Activated CD8-positive, alpha-beta T cell treated with anti-CD3 and anti-CD28 coated beads, Interleukin-2, amount 10 ng/mL, durations not matched to agents 7 days and 5 days (primary cell): ENCODE results near the gene COA3. TPM values are rescaled to one million over a fixed set of nuclear protein-coding genes. Genes with fewer than 3 reads are reported as not detected.

Experiments used
- ATAC-seq: fragments of 150-1000 bp; cut with Tn5 transposase; one replicate; pipeline ENCODE4 v1.10.0; 2021; ENCODE audit warnings: moderate library complexity
- CTCF ChIA-PET: fragments of 350-600 bp; sonication (Branson Sonifier 250); formaldehyde crosslinking; loops from one replicate; lab custom pipeline; 2021; ENCODE audit warnings: antibody characterized with exemption; lab: Charles Lee
- POLR2A ChIA-PET: fragments of 350-600 bp; sonication (Branson Sonifier 250); formaldehyde crosslinking; loops from one replicate; lab custom pipeline; 2021; ENCODE audit warnings: antibody characterized with exemption; lab: Charles Lee
- DNase-seq: peaks from one replicate; pipeline ENCODE4 v3.0.0-alpha.2; 2020
- H3K27ac Mint-ChIP-seq: one replicate; pipeline ENCODE4 v1.8.0; 2021; ENCODE audit warnings: mild to moderate bottlenecking, mixed read lengths
- H3K27me3 Mint-ChIP-seq: one replicate; pipeline ENCODE4 v1.8.0; 2021; ENCODE audit warnings: low read depth, mixed read lengths
- H3K36me3 Mint-ChIP-seq: one replicate; pipeline ENCODE4 v1.8.0; 2021; ENCODE audit warnings: low read depth, mixed read lengths
- H3K4me1 Mint-ChIP-seq: one replicate; pipeline ENCODE4 v1.8.0; 2021; ENCODE audit warnings: low read depth, mixed read lengths
- H3K4me3 Mint-ChIP-seq: one replicate; pipeline ENCODE4 v1.8.0; 2021; ENCODE audit warnings: mild to moderate bottlenecking, mixed read lengths
- H3K9me3 Mint-ChIP-seq: one replicate; pipeline ENCODE4 v1.8.0; 2022; ENCODE audit warnings: mixed read lengths; ENCODE audit not compliant: insufficient read depth
- total RNA-seq, 2 experiments: library from RNA; stranded (reverse); gene quantifications; one replicate each; pipeline ENCODE4 v1.2.3, GENCODE V29; 2021

Gene COA3
- total RNA-seq, 2 experiments from 2014 or later, result 41.4 to 41.5 TPM

GRCh38 chr17:42814633-42815399 lies 16.3 kb upstream of the COA3 start:
- POLR2A ChIA-PET, result interaction anchor here (3.3 kb wide), 1 partner anchor 10 kb away, joined by 12 read pairs; the partner anchor contains the start of gene BECN1
- no peaks in the 10 kb centered on the region for H3K9me3 Mint-ChIP-seq
- no peak for ATAC-seq
- DNase-seq, result no peak
- no peaks in the 10 kb centered on the region for H3K4me1 Mint-ChIP-seq
- CTCF ChIA-PET, result interaction anchor here (1.4 kb wide), 2 partner anchors 10 to 51 kb away, joined by 3 to 4 read pairs; no protein-coding TSS in a partner anchor
- H3K27me3 Mint-ChIP-seq, result no peaks in the 10 kb centered on the region
- no peak overlapping the region for H3K4me3 Mint-ChIP-seq
- peaks cover 56% of the 10 kb centered on the region for H3K36me3 Mint-ChIP-seq
- no peak overlapping the region for H3K27ac Mint-ChIP-seq

- Mint-ChIP-seq H3K9me3 (no peaks in the 10 kb centered on the region), H3K4me1 (no peaks in the 10 kb centered on the region), H3K27ac (no peak overlapping the region), H3K4me3 (no peak overlapping the region), H3K36me3 (peaks cover 27% of the 10 kb centered on the region), H3K27me3 (no peaks in the 10 kb centered on the region)
- ATAC-seq, result no peak
- ChIA-PET CTCF (interaction anchor here (1.1 to 1.8 kb wide), 2 partner anchors 11 to 231 kb away, joined by 3 to 9 read pairs; partner anchors contain the start of gene PSMC3IP), POLR2A (no interaction called here)
- DNase-seq, result no peak
Measured at GRCh38 chr17:42809250-42809649, 10.7 kb upstream of the COA3 start.

- CTCF ChIA-PET, result interaction anchor here (1.2 to 2.0 kb wide), 3 partner anchors 14 to 18 kb away, joined by 3 to 9 read pairs (median 5); partner anchors contain the start of gene BECN1
Measured at GRCh38 chr17:42806249-42806648, 7.7 kb upstream of the COA3 start.

GRCh38 chr17:42804918-42805367 lies 6.4 kb upstream of the COA3 start:
- no peaks in the 10 kb centered on the region for H3K4me1 Mint-ChIP-seq
- H3K9me3 Mint-ChIP-seq, result no peaks in the 10 kb centered on the region
- peaks cover 5% of the 10 kb centered on the region for H3K27me3 Mint-ChIP-seq
- ChIA-PET POLR2A (no interaction called here), CTCF (interaction anchor here (1.4 kb wide), 1 partner anchor 9 kb away, joined by 3 read pairs; no protein-coding TSS in a partner anchor)
- DNase-seq (no peak), ATAC-seq (no peak)
- no peak overlapping the region for H3K27ac Mint-ChIP-seq
- no peak overlapping the region for H3K4me3 Mint-ChIP-seq
- peaks cover 5% of the 10 kb centered on the region for H3K36me3 Mint-ChIP-seq

More at GRCh38 chr17:42806249-42806648, 7.7 kb upstream of the COA3 start:
- Mint-ChIP-seq H3K36me3 (peaks cover 14% of the 10 kb centered on the region), H3K4me3 (no peak overlapping the region), H3K4me1 (no peaks in the 10 kb centered on the region), H3K9me3 (no peaks in the 10 kb centered on the region), H3K27ac (no peak overlapping the region), H3K27me3 (peaks cover 3% of the 10 kb centered on the region)
- POLR2A ChIA-PET, result interaction anchor here (1.2 kb wide), 1 partner anchor 8 kb away, joined by 3 read pairs; the partner anchor contains the start of gene COA3
- ATAC-seq (no peak), DNase-seq (no peak)

GRCh38 chr17:42803074-42803883 lies 4.8 kb upstream of the COA3 start:
- peaks cover 4% of the 10 kb centered on the region for H3K36me3 Mint-ChIP-seq
- ChIA-PET CTCF (interaction anchor here (0.7 to 1.3 kb wide), 4 partner anchors 16 to 40 kb away, joined by 3 to 4 read pairs (median 4); partner anchors contain the start of gene BECN1), POLR2A (no interaction called here)
- peaks cover 7% of the 10 kb centered on the region for H3K4me1 Mint-ChIP-seq
- H3K9me3 Mint-ChIP-seq, result no peaks in the 10 kb centered on the region
- DNase-seq (no peak), ATAC-seq (no peak)
- H3K27me3 Mint-ChIP-seq, result peaks cover 5% of the 10 kb centered on the region
- no peak overlapping the region for H3K4me3 Mint-ChIP-seq
- no peak overlapping the region for H3K27ac Mint-ChIP-seq

GRCh38 chr17:42798011-42798382 lies 507 bp downstream of the COA3 start:
- H3K36me3 Mint-ChIP-seq, result peaks cover 13% of the 10 kb centered on the region
- no peak overlapping the region for H3K27ac Mint-ChIP-seq
- peak overlapping the region; percentile 94 for H3K4me3 Mint-ChIP-seq
- peaks cover 5% of the 10 kb centered on the region for H3K27me3 Mint-ChIP-seq
- ATAC-seq (no peak), DNase-seq (no peak)
- ChIA-PET POLR2A (interaction anchor here (0.6 to 3.0 kb wide), 6 partner anchors 9 to 26 kb away, joined by 3 to 14 read pairs (median 4); partner anchors contain the start of genes BECN1 and VPS25), CTCF (interaction anchor here (1.1 to 1.5 kb wide), 5 partner anchors 9 to 34 kb away, joined by 3 to 11 read pairs (median 7); partner anchors contain the start of gene BECN1)
- no peaks in the 10 kb centered on the region for H3K9me3 Mint-ChIP-seq
- H3K4me1 Mint-ChIP-seq, result peaks cover 18% of the 10 kb centered on the region

- Mint-ChIP-seq H3K4me1 (peaks cover 18% of the 10 kb centered on the region), H3K36me3 (peaks cover 13% of the 10 kb centered on the region), H3K9me3 (no peaks in the 10 kb centered on the region), H3K27ac (no peak overlapping the region), H3K4me3 (peak overlapping the region; percentile 94), H3K27me3 (peaks cover 5% of the 10 kb centered on the region)
- DNase-seq (no peak), ATAC-seq (no peak)
- CTCF ChIA-PET, result interaction anchor here (1.1 to 2.1 kb wide), 4 partner anchors 10 to 34 kb away, joined by 3 to 7 read pairs (median 6); partner anchors contain the start of gene BECN1
- POLR2A ChIA-PET, result interaction anchor here (0.6 to 3.0 kb wide), 4 partner anchors 9 to 27 kb away, joined by 3 to 14 read pairs (median 4); partner anchors contain the start of genes BECN1 and VPS25
Measured at GRCh38 chr17:42797067-42798007, 1.2 kb downstream of the COA3 start.

GRCh38 chr17:42796066-42796758 lies 2.3 kb downstream of the COA3 start:
- ATAC-seq (no peak), DNase-seq (no peak)
- Mint-ChIP-seq H3K27ac (no peak overlapping the region), H3K4me1 (peaks cover 18% of the 10 kb centered on the region), H3K4me3 (no peak overlapping the region), H3K36me3 (peaks cover 13% of the 10 kb centered on the region), H3K9me3 (no peaks in the 10 kb centered on the region), H3K27me3 (peaks cover 2% of the 10 kb centered on the region)
- ChIA-PET POLR2A (interaction anchor here (1.2 kb wide), 1 partner anchor 28 kb away, joined by 3 read pairs; the partner anchor contains the start of gene BECN1), CTCF (interaction anchor here (2.1 kb wide), 1 partner anchor 28 kb away, joined by 5 read pairs; the partner anchor contains the start of gene BECN1)

GRCh38 chr17:42795465-42795864 lies 3.0 kb downstream of the COA3 start:
- H3K27ac Mint-ChIP-seq, result no peak overlapping the region
- peaks cover 5% of the 10 kb centered on the region for H3K27me3 Mint-ChIP-seq
- no peak for ATAC-seq
- H3K4me3 Mint-ChIP-seq, result no peak overlapping the region
- ChIA-PET POLR2A (no interaction called here), CTCF (interaction anchor here (2.1 kb wide), 1 partner anchor 29 kb away, joined by 5 read pairs; the partner anchor contains the start of gene BECN1)
- H3K36me3 Mint-ChIP-seq, result peaks cover 13% of the 10 kb centered on the region
- H3K4me1 Mint-ChIP-seq, result peaks cover 18% of the 10 kb centered on the region
- DNase-seq, result no peak
- H3K9me3 Mint-ChIP-seq, result no peaks in the 10 kb centered on the region

- Mint-ChIP-seq H3K4me3 (no peak overlapping the region), H3K27me3 (peaks cover 5% of the 10 kb centered on the region), H3K9me3 (no peaks in the 10 kb centered on the region), H3K4me1 (peaks cover 18% of the 10 kb centered on the region), H3K27ac (no peak overlapping the region), H3K36me3 (peaks cover 13% of the 10 kb centered on the region)
- ChIA-PET POLR2A (no interaction called here), CTCF (interaction anchor here (2.1 kb wide), 1 partner anchor 29 kb away, joined by 5 read pairs; the partner anchor contains the start of gene BECN1)
- no peak for DNase-seq
- ATAC-seq, result no peak
Measured at GRCh38 chr17:42795061-42795460, 3.4 kb downstream of the COA3 start.
